DOHH2 (cell line): ENCODE data around the gene NANP.
A peak's percentile ranks its signal among the peaks of the same experiment; 100 is the strongest.

ENCODE experiments used
- H3F3A ChIP-seq: fragments of 200-600 bp; sonication (generic), shearing (Covaris generic); 2 replicates; pipeline ENCODE4 v1.6.0; 2016; ENCODE audit warnings: antibody characterized with exemption, mild to moderate bottlenecking; ENCODE audit not compliant: control insufficient read depth, insufficient read depth
- H3K27ac ChIP-seq: fragments of 200-600 bp; sonication (generic); 2 replicates; pipeline ENCODE4 v1.5.1; 2014; ENCODE audit warnings: low read depth, mild to moderate bottlenecking, low read length, moderate library complexity
- H3K27me3 ChIP-seq: fragments of 200-600 bp; sonication (generic); 2 replicates; pipeline ENCODE4 v1.6.1; 2014; ENCODE audit warnings: mild to moderate bottlenecking, low read length, mixed read lengths; ENCODE audit not compliant: control insufficient read depth
- H3K36me3 ChIP-seq: fragments of 200-600 bp; sonication (generic); 2 replicates; pipeline ENCODE4 v1.6.1; 2014; ENCODE audit warnings: mild to moderate bottlenecking, low read length, moderate library complexity, mixed read lengths; ENCODE audit not compliant: control insufficient read depth
- H3K4me1 ChIP-seq: fragments of 200-600 bp; sonication (generic); 2 replicates; pipeline ENCODE4 v1.6.1; 2014; ENCODE audit warnings: mild to moderate bottlenecking, low read length, mixed read lengths; ENCODE audit not compliant: control insufficient read depth
- H3K4me2 ChIP-seq: fragments of 200-600 bp; sonication (generic); 2 replicates; pipeline ENCODE4 v1.6.0; 2014; ENCODE audit warnings: mild to moderate bottlenecking, low read length, moderate library complexity
- H3K4me3 ChIP-seq: fragments of 200-600 bp; sonication (generic); 2 replicates; pipeline ENCODE4 v1.5.1; 2014; ENCODE audit warnings: mild to moderate bottlenecking, low read length, mixed read lengths
- H3K79me2 ChIP-seq: fragments of 200-600 bp; sonication (generic); 2 replicates; pipeline ENCODE4 v1.6.1; 2014; ENCODE audit warnings: mild to moderate bottlenecking, low read length, mixed read lengths; ENCODE audit not compliant: control insufficient read depth
- H3K9me2 ChIP-seq: fragments of 200-600 bp; sonication (generic); replicated peaks from 2 replicates; pipeline ENCODE4 v1.6.1; 2014; ENCODE audit warnings: mild to moderate bottlenecking, low read length, mixed read lengths; ENCODE audit not compliant: control insufficient read depth
- H3K9me3 ChIP-seq: fragments of 200-600 bp; sonication (generic); 2 replicates; pipeline ENCODE4 v1.6.1; 2014; ENCODE audit warnings: antibody characterized with exemption, low read length, mixed read lengths; ENCODE audit not compliant: control insufficient read depth, insufficient read depth
- H4K20me1 ChIP-seq: fragments of 200-600 bp; sonication (generic); 2 replicates; pipeline ENCODE4 v1.6.0; 2014; ENCODE audit warnings: low read depth, mild to moderate bottlenecking, antibody characterized with exemption, low read length, moderate library complexity; ENCODE audit not compliant: control insufficient read depth, insufficient read depth
- CTCF ChIP-seq: fragments of 200-600 bp; sonication (generic); IDR thresholded peaks from one replicate; pipeline ENCODE4 v1.5.1; 2014; ENCODE audit warnings: antibody characterized with exemption, mild to moderate bottlenecking, low read depth, low read length; ENCODE audit not compliant: poor library complexity, severe bottlenecking
- EZH2phosphoT487 ChIP-seq: fragments of 200-600 bp; sonication (generic); IDR thresholded peaks from 2 replicates; pipeline ENCODE4 v1.6.1; 2017; ENCODE audit warnings: borderline replicate concordance, mild to moderate bottlenecking, antibody characterized with exemption, low read length, moderate library complexity, mixed read lengths

The NANP gene

DNA sequence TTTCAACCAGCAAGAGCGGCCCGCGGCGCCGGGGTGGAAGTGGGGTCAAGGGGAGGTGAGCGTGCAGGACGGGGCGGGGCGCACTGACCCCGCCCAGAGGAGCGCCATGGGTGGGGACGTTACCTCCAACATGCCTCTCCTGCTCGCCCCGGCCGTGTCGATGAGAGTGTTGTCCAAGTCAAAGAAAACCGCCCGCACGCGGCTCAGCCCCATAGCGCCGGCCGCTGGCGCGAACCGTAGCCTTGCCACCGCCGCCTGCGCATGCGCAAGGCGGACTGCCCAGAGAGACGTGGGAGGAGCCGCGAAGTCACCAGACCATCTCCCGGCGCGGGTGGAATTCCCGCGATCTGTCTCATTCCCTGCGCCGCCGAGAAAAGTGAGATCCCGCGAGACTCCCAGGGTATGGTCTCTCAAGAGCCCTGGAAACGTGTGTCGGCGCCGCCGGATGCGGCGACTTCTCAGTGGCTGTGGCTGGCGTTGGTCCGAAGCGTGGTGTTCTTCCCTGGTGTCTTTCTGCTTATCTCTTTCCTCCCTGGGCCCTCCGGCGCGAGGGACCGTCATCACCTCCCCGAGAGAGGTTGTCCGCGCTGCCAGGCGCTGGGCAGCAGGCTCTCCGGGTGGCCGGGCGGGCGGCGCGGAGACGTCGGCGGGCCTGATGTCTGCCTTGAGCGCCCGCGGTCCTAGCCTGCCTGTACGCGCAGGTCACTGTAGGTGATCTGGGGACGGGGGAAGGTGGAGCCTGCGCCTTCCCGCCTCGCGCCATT is at the start of gene NANP:
NANP (minus strand) TSS at position 279 of the 764 bp plus-strand sequence; CDS start at position 213, 66 bp downstream.
- H4K20me1 ChIP-seq, result peaks cover 4% of the 10 kb centered on the region; the same call in 1 of the 2 replicates
- 0 out of 2 replicates have a peak, but pooled peaks cover 3% of the 10 kb centered on the region for H3K9me3 ChIP-seq
- H3K4me2 ChIP-seq, result peak within 1 kb of the TSS; percentile 80
- H3K4me3 ChIP-seq, result peak within 1 kb of the TSS; percentile 95
- peaks cover 41% of the 10 kb centered on the region for H3K4me1 ChIP-seq
- peaks cover 23% of the 10 kb centered on the region for H3K36me3 ChIP-seq
- no peak for TF ChIP-seq CTCF
- no peak for TF ChIP-seq EZH2phosphoT487
- H3F3A ChIP-seq, result no peaks in the 10 kb centered on the region
- H3K79me2 ChIP-seq, result peaks cover 75% of the 10 kb centered on the region
- peak within 1 kb of the TSS; percentile 85 for H3K27ac ChIP-seq
- no peaks in the 10 kb centered on the region for H3K9me2 ChIP-seq
- no peaks in the 10 kb centered on the region for H3K27me3 ChIP-seq

DNA sequence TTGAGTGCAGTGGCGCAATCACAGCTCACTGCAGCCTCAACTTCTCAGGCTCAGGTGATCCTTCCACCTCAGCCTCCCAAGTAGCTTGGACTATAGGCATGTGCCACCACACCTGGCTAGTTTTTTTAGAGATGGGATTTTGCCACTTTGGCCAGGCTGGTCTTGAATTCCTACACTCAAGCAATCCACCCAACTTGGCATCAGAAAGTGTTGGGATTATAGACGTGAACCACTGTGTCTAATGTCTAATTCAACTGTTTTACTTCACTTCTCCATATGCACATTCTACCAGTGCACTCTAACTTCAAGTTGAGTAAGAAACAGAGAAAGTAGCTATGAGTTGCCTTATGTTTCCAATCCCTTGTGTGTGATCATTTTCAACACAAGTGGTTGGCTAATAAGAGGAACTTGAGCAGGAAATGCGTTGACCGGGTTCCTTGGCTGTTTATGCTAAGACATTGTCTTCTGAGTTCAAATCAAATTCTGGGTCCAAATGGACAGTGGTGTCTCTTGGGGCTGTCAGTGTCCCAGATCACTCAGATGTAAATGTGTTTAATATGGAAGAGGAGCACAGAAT is 48.9 kb upstream of the NANP start:
- Histone ChIP-seq H3K4me1 (no peaks in the 10 kb centered on the region), H3K36me3 (peaks cover 50% of the 10 kb centered on the region), H3K79me2 (no peaks in the 10 kb centered on the region), H3K9me2 (no peaks in the 10 kb centered on the region), H3K4me2 (no peak overlapping the region), H3K27me3 (no peaks in the 10 kb centered on the region), H3K9me3 (no peaks in the 10 kb centered on the region), H4K20me1 (no peaks in the 10 kb centered on the region), H3F3A (no peaks in the 10 kb centered on the region), H3K27ac (no peak overlapping the region), H3K4me3 (no peak overlapping the region)
- TF ChIP-seq CTCF (no peak), EZH2phosphoT487 (no peak)

- H3K4me3 ChIP-seq, result no peak overlapping the region
- H3K79me2 ChIP-seq, result no peaks in the 10 kb centered on the region
- TF ChIP-seq EZH2phosphoT487 (no peak), CTCF (no peak)
- no peaks in the 10 kb centered on the region for H4K20me1 ChIP-seq
- no peaks in the 10 kb centered on the region for H3K9me3 ChIP-seq
- H3K27ac ChIP-seq, result no peak overlapping the region
- H3K27me3 ChIP-seq, result no peaks in the 10 kb centered on the region
- no peaks in the 10 kb centered on the region for H3K4me1 ChIP-seq
- no peaks in the 10 kb centered on the region for H3F3A ChIP-seq
- no peak overlapping the region for H3K4me2 ChIP-seq
- no peaks in the 10 kb centered on the region for H3K9me2 ChIP-seq
- H3K36me3 ChIP-seq, result peaks cover 23% of the 10 kb centered on the region
These were observed 46.1 kb upstream of the NANP start for GRCh38 chr20:25669826-25670422.
